RCC 7860 (cell line): ENCODE data around the gene FBXW8.

Source experiments
- DNase-seq: peaks from one replicate; pipeline ENCODE4 v3.0.0-alpha.2; 2015; ENCODE audit warnings: low spot score
- FAIRE-seq: peaks from 2 replicates; lab custom pipeline; 2012; peaks lifted over from hg19 to GRCh38; lab: Jason Lieb, UNC

FBXW8 gene

DNA sequence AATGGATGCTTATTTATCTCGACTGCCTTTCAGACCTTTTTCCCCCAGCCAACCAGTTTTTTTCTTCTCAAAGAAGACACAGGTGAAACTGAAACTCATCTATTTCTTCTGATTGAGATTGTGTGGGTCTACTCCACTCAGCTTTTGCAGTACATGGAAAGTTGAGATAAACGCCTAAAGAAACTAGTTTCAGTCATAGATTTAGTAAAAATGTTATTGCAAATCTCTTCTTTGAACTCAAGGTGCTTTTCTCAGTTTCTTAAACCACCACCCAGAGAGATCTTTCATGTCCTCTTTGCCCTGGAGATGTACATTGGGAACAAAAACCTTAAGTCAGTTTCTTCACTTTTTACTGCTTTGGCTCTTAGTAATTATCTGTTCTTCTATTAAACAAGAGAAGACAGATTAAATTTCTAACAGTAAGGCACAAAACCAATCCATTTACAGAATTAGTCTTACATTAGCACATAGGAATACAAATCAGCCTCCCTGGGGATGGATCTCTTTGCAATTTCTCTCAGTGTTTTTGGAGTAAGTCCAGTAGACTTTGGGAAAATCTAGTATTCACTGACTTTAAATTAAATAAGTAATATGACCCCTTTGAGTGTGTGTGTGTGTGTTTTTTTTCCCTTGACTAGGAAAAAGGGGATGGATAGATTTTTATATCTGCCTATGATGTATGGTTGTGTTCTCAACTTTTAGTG is 11.6 kb downstream of the FBXW8 start:
- no peak for FAIRE-seq
- no peak for DNase-seq

DNA sequence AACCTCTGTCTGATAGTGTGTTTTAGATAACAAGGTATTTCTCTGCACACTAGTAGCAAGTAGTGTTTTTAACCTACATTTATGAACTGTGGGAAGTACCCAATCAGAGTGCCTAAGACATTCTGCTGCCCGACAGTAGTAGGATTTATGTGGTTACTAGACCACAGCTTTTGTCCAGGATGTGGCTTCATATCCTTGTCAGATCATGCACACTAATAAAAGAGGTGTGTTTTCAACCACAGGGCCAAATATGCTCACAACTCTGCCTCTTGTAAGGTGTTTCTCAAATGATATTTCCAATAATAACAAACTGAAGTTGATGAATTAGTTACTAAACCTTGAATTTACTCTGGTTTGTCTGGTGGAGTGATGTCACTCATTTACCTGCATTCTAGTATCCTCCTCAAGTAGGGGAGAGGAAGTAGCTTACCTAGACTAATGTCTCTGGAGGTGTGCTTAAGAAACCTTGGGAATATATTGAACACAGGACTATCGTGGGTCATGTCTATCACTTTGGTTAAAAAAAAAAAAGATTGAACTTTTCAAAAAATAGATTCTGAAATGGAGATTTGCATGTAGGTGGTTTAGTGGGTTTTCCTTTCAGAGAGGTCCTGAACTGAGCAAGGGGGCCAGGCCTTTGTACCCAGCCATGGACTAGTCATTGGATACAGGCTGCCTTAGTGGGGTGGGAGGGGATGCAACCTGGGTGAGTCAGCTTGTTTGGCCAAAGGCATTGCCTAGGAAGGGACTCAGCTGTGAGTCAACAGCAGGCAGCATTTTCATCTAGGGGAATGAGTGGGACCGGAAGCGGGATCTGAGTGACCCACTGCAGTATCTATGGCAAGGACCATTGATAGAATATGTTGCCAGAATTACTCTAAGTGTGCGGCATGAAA is 14.1 kb downstream of the FBXW8 start:
- FAIRE-seq: peak; percentile 76
- peak; percentile 72 for DNase-seq

DNA sequence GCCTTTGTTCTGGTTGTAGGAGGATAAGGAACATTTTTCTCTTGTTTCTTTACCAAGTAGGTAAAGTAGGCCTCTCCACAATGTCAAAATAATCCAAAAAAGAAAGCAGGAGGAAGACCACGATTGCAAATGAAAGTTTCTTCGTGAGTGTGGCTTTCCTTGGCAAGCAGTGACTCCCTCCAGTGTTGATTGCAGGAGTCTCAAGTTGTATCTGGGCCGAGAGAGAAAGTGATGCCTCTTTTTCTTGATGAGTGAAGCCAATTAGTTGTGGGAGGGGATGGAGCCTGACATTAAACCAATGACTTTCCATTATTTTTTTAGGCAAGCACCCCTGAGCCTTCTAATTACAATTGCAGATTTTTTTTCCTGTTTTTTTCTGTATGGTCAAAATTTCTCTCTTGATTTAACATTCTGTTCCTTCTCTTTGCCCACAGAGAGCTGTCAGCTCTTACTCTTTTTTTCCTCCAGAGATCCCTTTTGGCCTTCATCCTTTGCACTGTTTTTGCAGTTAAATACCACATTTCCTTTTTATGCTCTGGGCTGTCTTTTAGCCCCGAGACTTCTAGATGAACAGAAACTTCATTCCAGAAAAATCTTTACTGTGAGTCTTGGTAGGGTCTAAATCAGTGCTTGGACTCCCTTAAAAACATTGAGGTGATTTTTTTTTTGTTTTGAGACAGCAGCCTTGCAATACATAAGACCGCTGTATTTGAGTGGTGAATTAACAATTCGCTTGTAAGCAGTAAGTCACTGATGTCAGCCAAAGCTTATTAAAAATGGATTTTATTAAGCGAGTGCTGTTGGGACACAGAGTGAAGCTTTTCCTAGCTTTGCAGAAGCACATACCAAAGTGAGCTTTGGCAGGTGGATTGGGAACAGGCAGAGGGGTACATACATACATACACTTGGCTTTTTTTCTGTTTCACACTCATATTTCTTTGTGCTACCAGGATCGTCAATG is 15.8 kb downstream of the FBXW8 start:
- FAIRE-seq (no peak), DNase-seq (no peak)

DNA sequence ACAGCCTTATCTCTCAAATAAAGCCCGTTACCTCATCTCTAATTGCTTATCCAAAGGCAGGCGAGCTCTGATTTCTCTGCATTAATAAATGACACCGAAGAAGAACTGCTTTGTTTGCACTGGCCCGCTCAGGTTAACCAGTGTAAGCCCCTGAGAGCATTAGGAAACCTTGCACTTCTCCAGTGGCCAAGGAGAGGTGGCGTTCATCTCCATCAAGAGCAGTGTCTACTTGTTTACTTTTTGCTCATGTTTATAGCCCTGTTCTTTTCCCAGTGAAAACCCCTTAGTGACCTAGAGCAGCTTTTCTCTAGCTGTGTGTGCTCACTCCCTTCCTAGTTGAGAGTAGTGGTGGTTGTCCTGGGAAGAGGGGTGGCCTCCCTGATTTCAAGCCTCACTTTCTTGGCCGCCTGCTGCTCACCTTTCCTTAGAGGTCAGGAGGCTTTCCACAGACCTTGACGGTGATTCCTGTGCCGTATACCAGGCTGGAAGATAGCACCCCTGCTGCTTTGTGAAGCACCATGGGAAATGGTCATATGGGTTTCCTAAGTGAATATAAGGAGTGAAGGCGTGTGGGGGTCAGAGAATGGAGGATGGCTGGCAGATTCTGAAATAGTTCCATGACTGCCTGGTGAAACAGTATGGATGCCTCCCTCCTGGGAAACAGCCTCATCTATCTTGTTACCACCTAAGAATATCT is 16.6 kb downstream of the FBXW8 start:
- no peak for FAIRE-seq
- DNase-seq: no peak

DNA sequence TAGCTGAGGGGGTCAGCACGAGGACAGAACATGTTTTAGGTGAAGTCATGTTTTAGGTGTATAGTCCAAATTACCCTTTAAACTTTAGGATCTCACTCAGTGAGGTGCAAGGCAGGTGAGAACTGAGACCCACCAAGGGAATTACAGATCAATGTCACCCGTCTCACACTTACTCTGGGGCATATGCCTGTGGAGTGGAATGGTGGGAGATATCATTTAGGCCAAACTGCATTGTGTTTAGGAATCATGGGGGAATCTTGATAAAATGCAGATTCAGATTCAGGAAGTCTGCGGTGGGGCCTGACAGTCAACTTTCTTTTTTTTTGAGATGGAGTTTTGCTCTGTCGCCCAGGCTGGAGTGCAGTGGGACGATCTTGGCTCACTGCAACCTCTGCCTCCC is 17.8 kb downstream of the FBXW8 start:
- FAIRE-seq: no peak
- DNase-seq: no peak

DNA sequence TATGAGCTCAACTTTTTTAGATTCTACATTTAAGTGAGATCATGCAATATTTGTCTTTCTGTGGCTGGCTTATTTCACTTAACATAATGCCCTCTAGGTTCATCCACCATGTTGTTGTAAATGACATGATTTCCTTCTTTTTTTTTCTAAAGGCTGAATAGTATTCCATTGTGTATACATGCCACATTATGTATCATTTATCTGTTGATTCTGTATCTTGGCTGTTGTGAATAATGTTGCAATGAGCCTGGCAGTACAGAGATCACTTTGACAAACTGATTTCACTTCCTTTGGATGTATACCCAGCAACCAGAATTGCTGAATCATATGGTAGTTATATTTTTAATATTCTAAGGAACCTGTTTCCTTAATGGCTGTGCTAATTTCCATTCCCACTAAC is 19.1 kb downstream of the FBXW8 start:
- DNase-seq: no peak
- no peak for FAIRE-seq

DNA sequence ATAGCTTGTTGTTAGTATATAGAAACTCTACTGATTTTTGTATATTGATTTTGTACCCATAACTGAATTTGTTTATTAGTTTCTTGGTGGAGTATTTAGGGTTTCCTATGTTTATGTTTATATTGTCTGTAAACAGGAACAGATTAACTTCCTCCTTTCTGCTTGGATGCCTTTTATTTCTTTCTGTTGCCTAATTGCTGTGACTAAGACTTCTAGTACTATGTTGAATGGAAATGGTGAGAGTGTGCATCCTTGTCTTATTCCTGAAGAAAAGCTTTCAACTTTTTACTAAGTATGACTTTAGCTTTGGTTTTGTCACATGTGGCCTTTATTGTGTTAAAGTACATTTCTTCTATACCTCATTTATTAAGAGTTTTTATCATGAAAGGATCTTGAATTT is 20.9 kb downstream of the FBXW8 start:
- DNase-seq: no peak
- FAIRE-seq: no peak

DNA sequence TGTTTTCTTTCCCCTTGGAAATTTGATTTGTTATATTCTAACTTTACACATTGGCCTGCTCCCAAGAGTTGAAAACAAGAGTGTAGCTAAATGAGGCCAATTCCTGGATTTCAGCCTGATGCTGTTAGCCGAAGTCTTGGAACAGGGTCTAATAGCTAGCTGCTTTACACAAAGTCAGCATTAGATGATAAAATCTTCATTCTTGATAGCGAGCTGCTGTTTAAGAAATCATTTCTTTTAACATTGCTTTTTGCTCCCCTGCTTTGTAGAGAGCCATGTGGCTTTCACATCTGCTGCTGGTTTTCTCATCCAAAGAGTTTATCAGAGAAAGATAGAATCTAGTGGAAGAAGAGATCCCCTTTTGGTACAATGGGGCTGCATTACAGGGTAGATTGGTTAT is 22.3 kb downstream of the FBXW8 start:
- no peak for FAIRE-seq
- no peak for DNase-seq

DNA sequence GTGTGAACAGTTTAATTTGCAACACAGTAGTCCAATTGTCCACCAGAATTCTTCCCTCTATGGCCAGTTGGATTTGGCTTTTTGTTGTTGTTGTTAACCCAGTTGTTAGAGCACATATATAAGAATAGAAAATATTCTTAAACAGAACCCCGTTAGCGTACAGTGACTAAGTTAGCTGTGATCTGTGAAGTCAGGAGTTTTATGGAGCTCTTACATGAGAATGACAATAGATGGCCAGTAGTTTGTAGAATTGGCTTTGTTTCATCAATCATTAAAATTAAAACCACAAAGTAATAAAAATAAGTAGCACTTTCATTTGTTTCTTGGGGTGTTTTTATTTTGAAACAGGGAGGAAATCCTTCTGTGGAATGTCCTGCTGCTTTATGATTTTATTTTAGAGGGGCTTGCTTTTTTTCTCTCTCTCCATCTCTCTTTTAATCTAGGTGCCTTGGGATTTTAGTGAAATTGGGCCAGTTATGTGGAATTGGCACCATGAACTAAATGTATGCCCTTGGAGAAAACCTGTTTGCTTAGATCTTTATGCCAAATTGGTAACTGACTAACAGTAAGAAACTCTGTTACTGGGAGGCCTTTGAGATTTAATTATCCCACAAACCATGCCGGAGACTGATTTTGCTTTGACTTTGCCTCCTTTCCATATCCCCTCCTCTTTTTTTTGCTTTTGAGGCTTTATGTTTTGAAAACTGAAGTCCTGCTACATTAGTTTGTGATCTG is 22.9 kb downstream of the FBXW8 start:
- DNase-seq: no peak
- no peak for FAIRE-seq

DNA sequence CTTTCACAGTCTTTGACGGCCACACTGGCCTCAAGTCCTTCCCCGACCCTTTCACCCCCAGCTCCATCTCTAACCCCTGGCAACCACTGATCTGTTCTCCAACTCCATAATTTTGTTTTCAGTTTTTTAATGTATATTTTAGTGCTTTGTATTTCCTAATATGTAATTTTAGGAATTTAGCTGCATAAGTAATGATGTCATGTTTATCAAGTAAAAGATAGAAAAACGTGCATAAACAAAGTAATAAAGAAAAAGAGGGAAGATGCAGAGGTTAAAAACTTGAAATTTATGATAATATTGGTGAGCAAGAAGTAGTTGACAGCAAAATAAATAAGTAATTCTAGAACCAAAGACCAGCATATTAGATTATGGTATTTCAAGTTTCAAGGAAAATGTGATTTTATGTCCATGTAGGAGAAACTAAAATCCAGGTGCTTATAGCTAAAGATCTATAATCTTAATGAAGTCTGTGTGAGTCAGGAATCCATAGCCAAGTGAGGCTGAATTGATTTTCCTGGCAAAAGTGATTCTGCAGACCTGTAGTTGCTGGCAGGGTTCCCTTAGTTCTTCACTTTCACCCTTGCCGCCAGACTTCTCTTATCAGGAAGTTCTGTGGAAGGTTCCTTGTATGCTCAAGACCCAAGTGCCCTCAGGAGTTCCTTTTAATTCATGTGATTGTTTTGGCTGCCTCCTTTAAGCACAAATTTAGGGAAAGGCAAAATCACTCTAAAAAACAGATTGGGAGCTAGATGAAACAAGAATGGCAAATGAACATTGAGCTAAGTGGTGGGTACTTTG is 24.4 kb downstream of the FBXW8 start:
- no peak for FAIRE-seq
- DNase-seq: no peak

DNA sequence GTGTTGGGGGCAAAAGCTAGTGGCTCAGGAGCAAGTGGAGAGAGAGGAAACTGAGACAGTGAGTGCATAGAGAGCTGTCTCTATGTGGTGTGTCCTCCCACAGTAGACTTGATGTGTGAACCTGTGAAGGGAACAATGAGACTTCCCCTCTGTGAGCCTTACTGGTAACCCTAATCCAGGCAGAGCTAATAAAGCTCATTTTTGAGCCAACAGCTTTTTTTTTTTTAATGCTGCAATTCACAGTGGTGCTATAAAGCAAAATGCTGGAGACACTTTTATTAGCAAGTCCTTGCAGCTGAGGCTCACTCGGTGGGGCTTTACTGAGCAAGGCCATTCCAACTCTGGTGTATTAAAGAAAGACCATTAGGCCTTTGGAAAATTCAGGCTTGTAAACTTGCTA is 26.9 kb downstream of the FBXW8 start:
- DNase-seq: no peak
- no peak for FAIRE-seq

DNA sequence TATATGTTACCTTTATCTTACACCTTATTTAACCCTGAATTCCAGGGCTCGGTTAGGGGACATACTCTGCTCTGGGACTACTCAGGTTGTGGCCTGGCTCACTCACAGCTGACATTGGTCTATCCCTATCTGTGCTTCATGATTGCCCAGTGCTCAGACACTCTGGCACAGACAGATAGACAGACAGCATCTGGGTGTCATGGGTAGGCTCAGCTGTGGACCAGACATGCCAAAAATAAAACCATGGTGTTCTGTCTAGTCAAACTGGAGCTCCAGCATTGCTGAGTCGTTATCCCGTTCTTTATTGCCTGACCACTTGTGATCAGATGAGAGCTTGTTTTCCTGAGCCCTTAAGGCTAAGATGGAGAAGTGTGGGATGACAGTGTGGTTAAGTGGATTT is 29.0 kb downstream of the FBXW8 start:
- DNase-seq (no peak), FAIRE-seq (no peak)

DNA sequence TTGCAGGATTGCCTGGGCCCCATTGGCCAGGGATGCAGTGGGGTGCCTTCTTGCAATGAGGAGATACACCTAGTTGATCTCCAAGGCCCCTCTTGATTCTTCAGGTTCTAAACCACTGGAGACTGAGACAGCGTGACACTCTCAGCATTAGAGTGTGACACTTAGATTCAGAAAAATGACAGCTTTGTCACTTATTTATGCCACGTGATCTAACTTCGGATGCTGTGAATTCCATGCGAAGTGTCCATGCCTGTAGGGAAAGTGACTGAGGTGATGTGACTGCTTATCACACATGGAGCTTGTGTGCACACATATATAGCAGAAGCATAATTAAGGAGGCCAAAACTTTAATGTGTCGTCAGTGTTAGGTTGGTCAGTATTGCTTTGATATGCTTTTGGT is 30.4 kb downstream of the FBXW8 start:
- DNase-seq (no peak), FAIRE-seq (no peak)

DNA sequence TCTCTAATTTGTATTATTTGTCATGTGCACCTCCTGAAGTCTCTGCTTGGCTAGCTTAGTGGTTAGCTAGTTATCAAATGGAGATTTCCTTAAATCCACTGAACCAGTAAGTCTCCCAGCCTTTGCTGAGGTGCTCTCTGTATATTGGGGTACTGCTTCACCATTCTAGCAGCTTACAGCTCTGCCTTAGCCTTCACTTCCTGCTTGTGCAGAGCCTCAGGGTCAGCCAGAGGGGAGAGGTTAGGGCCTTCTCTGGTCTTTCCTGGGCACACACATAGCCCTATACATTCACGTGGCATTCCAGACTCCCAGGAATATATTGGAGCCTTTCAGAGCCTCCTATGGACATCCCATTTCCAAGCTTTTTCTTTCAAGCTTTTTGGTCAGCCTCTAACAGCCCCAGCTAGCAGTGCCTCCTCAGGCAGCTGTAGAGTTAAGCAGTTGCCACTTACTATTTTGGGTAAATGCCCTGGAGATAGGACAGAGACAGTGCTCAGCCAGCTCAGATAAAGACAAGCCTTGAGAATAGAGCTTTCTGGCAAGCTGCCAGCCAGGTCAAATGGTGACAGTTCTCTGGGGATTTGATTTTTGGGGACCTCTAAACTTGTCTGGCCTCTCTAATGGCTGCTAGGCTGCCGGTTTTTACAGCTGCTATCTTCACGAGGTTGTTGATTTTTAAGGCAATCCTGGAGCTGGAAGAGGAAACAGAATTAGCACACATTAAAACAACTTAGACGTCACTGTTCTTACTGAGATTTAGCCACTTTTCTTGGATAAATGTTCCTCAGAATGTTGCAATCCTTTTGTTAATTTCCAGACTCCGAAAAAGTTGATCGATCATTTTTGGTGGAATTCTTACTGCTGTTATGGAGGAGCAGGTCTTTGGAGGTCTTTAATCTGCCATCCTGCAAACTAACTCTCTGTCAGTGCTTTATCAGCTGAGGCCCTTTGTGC is 32.9 kb downstream of the FBXW8 start:
- FAIRE-seq: no peak
- no peak for DNase-seq

DNA sequence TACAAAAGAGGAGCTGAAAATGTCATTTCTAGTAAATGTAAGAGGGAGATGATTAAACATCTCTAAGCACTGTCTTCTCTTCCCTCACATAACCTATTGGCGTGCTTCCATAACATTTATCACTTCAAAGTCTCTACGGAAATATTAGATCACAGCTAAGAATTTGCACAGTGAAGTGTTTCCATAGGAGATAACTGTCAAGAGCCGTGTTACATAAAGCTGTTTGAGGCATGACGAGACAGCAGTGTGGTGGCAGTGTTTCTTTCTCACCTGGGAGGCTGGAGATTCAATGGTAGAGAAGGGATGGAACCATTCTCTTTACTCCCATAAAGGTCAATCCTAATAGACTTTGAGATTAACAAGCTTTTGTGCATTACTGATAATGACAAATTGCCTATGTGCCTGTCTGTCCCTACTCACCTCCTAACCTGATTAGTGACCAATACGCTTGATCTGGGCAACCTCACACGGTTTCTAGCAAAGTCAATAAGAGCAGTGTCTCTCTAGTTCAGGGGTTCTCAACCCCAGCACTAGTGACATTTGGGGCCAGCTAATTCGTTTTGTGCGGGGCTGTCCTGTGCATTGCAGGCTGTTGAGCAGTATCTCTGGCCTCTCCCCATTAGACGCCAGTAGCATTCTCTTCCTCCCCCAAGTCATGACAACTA is 35.3 kb downstream of the FBXW8 start:
- FAIRE-seq (no peak), DNase-seq (no peak)

DNA sequence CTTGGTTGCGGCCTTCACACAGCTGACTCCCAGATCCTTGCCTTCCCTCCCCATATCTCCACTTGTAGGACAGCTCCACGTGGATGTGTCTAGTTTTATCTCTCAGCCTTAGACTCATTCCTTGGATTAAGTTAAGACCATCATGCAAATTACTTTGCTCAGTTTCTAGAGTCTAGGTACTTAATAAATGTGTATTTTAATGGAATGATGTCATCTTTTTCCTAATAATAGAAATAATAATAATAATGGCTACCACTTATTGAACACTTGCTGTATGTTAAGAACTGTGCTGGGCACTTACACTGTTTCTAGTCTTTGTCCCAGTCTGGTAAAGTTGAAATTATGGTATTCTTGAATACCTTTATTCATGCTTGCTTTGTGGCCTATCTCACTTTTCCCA is 37.5 kb downstream of the FBXW8 start:
- FAIRE-seq (no peak), DNase-seq (no peak)

DNA sequence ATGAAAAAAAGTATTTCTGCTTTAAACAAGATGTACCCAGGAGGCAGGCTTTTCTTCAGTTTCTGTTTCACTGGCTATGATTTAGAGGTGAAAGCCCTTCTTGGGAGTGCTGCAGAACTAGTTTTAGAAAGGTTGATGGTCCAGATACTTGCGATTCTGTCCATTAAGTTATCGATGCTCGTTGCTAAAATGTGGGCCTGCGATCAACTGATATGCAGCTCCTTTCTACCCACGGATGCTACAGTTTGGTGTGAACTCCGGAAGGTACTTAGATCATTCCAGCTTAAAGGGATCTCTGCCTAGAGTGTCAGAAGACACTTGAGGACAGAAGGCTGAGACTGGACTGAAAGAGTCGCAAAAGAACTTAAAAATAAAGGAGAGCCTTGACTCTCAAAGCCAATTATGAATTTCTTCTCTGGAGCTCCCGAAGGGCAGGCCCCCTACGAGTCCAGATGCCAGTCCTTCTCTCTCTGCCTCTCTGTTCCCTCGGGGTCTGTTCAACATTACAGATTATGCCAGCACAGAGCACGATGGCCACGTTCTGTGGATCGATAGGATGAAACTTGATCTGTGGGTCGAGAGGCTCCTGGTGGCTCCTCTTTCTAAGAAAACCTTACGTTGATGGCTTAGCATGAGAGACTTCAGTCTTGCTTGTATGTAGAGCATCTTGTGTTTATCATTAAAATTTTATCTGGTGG is 40.0 kb downstream of the FBXW8 start:
- FAIRE-seq (no peak), DNase-seq (no peak)
